OCI-LY1 (cell line): ENCODE data around the gene NME2.

Experiments used
- H2AFZ ChIP-seq: fragments of 200-600 bp; sonication (generic), shearing (Covaris generic); 2 replicates; pipeline ENCODE4 v1.6.0; 2014; ENCODE audit warnings: antibody characterized with exemption, mild to moderate bottlenecking, low read length
- H3F3A ChIP-seq: fragments of 200-600 bp; sonication (generic), shearing (Covaris generic); 2 replicates; pipeline ENCODE4 v1.6.0; 2014; ENCODE audit warnings: mild to moderate bottlenecking, antibody characterized with exemption, low read length, moderate library complexity; ENCODE audit not compliant: insufficient read depth
- H3K27ac ChIP-seq: fragments of 200-600 bp; sonication (generic); 2 replicates; pipeline ENCODE4 v1.5.1; 2014; ENCODE audit warnings: low read length, mixed run types, mild to moderate bottlenecking, low read depth; ENCODE audit not compliant: poor library complexity, severe bottlenecking
- H3K27me3 ChIP-seq: fragments of 200-600 bp; sonication (generic); 2 replicates; pipeline ENCODE4 v1.6.0; 2014; ENCODE audit warnings: antibody characterized with exemption, mild to moderate bottlenecking, low read length, moderate library complexity; ENCODE audit not compliant: insufficient read depth
- H3K36me3 ChIP-seq: fragments of 200-600 bp; sonication (generic); 2 replicates; pipeline ENCODE4 v1.6.1; 2014; ENCODE audit warnings: mild to moderate bottlenecking, antibody characterized with exemption, low read length, moderate library complexity, mixed read lengths; ENCODE audit not compliant: insufficient read depth
- H3K4me1 ChIP-seq: fragments of 200-600 bp; sonication (generic); 2 replicates; pipeline ENCODE4 v1.5.1; 2014; ENCODE audit warnings: mild to moderate bottlenecking, low read length, moderate library complexity; ENCODE audit not compliant: insufficient read depth, severe bottlenecking
- H3K4me2 ChIP-seq: fragments of 200-600 bp; sonication (generic), shearing (Covaris generic); 2 replicates; pipeline ENCODE4 v1.6.1; 2014; ENCODE audit warnings: low read length
- H3K4me3 ChIP-seq: fragments of 200-600 bp; sonication (generic); 2 replicates; pipeline ENCODE4 v1.5.1; 2014; ENCODE audit warnings: low read length, low read depth, mild to moderate bottlenecking, mixed read lengths; ENCODE audit not compliant: poor library complexity, severe bottlenecking
- H3K79me2 ChIP-seq: fragments of 200-600 bp; shearing (Covaris generic); 2 replicates; pipeline ENCODE4 v1.6.1; 2016; ENCODE audit warnings: mixed run types, low read length, mixed read lengths; ENCODE audit not compliant: insufficient read depth
- H3K9ac ChIP-seq: fragments of 200-600 bp; sonication (generic), shearing (Covaris generic); 2 replicates; pipeline ENCODE4 v1.6.1; 2014; ENCODE audit warnings: mild to moderate bottlenecking, low read length, mixed read lengths
- H3K9me2 ChIP-seq: fragments of 200-600 bp; sonication (generic), shearing (Covaris generic); 2 replicates; pipeline ENCODE4 v1.6.1; 2014; ENCODE audit warnings: low read depth, mild to moderate bottlenecking, low read length, mixed read lengths
- H3K9me3 ChIP-seq: fragments of 200-600 bp; shearing (Covaris generic); 2 replicates; pipeline ENCODE4 v1.6.1; 2014; ENCODE audit warnings: low read length, mixed read lengths
- H4K20me1 ChIP-seq: fragments of 200-600 bp; sonication (generic), shearing (Covaris generic); 2 replicates; pipeline ENCODE4 v1.6.0; 2016; ENCODE audit warnings: mild to moderate bottlenecking, low read length; ENCODE audit not compliant: insufficient read depth
- EZH2 ChIP-seq: fragments of 200-600 bp; sonication (generic), shearing (Covaris generic); IDR thresholded peaks from 2 replicates; pipeline ENCODE4 v1.8.0; 2017; ENCODE audit warnings: borderline replicate concordance, mixed run types, mild to moderate bottlenecking, antibody characterized with exemption, low read length, moderate library complexity, mixed read lengths
- TF ChIP-seq, protein P1 (sequence below): fragments of 200-600 bp; sonication (generic), shearing (Covaris generic); IDR thresholded peaks from 2 replicates; pipeline ENCODE4 v1.5.1; 2017; ENCODE audit warnings: mild to moderate bottlenecking, antibody characterized with exemption, low read length, moderate library complexity, mixed read lengths

The NME2 gene

GRCh38 chr17:51161541-51161940 is 4.7 kb upstream of the NME2 start:
- H3K79me2 ChIP-seq: peaks cover 11% of the 10 kb centered on the region
- H3K36me3 ChIP-seq: peaks cover 73% of the 10 kb centered on the region
- H3F3A ChIP-seq: no peaks in the 10 kb centered on the region
- H3K9ac ChIP-seq: no peak overlapping the region
- TF ChIP-seq, protein P1, sequence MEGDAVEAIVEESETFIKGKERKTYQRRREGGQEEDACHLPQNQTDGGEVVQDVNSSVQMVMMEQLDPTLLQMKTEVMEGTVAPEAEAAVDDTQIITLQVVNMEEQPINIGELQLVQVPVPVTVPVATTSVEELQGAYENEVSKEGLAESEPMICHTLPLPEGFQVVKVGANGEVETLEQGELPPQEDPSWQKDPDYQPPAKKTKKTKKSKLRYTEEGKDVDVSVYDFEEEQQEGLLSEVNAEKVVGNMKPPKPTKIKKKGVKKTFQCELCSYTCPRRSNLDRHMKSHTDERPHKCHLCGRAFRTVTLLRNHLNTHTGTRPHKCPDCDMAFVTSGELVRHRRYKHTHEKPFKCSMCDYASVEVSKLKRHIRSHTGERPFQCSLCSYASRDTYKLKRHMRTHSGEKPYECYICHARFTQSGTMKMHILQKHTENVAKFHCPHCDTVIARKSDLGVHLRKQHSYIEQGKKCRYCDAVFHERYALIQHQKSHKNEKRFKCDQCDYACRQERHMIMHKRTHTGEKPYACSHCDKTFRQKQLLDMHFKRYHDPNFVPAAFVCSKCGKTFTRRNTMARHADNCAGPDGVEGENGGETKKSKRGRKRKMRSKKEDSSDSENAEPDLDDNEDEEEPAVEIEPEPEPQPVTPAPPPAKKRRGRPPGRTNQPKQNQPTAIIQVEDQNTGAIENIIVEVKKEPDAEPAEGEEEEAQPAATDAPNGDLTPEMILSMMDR: no peak
- TF ChIP-seq EZH2: no peak
- H3K9me2 ChIP-seq: no peaks in the 10 kb centered on the region
- no peaks in the 10 kb centered on the region for H3K9me3 ChIP-seq
- H3K4me3 ChIP-seq: no peak overlapping the region
- H4K20me1 ChIP-seq: no peaks in the 10 kb centered on the region
- no peak overlapping the region for H2AFZ ChIP-seq
- H3K27ac ChIP-seq: no peak overlapping the region
- peaks cover 11% of the 10 kb centered on the region for H3K4me1 ChIP-seq
- no peaks in the 10 kb centered on the region for H3K27me3 ChIP-seq
- H3K4me2 ChIP-seq: no peak overlapping the region

DNA sequence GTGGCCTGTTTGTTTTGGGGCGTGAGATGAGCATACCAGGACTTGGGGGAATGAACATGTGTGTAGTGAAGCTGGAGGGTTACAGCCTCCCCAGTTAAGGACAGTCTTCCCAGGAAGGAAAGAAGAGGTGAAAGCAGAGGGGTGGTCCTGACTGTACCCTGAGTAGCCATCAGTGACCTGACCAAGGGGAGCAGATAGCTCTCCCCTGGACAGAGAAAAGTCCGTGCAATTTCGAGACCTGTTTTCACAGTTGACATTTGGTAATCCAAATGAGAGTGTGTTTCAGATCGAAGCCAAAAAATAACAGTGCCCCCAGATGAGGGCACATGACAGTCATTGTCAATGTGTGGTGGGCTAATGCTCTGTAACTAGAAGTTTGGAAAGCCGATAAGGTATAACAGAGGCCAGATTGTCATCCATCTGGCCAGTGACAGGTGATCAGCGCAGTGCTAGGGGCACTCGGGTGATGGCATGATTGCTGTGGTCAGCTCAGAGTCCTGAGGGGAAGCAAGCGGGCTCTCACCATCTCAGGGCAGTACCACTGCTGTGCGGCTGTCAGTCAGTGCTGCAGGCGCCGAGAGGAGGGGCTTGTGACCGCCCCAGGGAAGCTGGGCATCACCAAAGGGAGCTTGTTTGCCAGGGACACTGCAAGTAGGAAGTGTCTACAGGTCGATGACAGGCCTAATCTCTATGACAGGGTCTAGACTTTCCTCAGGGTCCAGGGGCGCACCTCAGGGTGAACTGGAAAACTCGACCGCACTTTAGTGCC is 1.1 kb upstream of the NME2 start:
- Histone ChIP-seq H3K9ac (peak overlapping the region; percentile 99), H4K20me1 (no peaks in the 10 kb centered on the region)

DNA sequence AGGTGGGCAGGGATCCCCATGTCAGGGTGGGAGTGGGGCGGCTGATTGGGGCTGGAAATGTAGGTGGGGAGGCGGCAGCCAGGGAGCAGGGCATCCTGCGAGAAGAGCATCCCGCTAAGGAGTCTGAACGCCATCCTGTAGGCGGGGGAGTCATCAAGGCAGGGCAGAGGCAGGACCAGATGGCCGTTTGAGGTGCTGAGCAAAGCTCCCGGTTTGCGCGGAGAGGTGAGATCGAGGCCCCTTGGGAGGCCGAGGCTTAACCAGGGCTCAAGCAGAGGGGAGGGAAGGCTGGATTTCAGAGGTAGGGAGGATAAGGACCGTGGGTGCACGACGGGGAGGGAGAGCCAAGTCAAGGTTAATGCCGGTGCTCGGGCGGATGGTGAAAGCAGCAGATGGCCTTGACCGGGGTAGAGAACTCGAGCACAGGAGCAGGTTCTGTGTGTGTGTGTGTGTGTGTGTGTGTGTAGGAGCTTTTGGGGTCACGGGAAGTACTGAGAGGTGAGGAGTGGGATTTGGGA is 472 bp upstream of the NME2 start:
- Histone ChIP-seq H2AFZ (no peak overlapping the region), H3K4me2 (peak overlapping the region; percentile 83), H3K36me3 (peaks cover 66% of the 10 kb centered on the region), H3K27me3 (no peaks in the 10 kb centered on the region), H3K4me1 (peaks cover 23% of the 10 kb centered on the region), H3K9me2 (no peaks in the 10 kb centered on the region), H3K79me2 (no peaks in the 10 kb centered on the region), H3K9ac (peak overlapping the region; percentile 99), H3K27ac (peak overlapping the region; percentile 55), H3F3A (no peaks in the 10 kb centered on the region), H3K4me3 (peak overlapping the region; percentile 97), H4K20me1 (no peaks in the 10 kb centered on the region), H3K9me3 (no peaks in the 10 kb centered on the region)
- TF ChIP-seq, protein P1: no peak
- no peak for TF ChIP-seq EZH2

More for the DNA sequence above, 1.1 kb upstream of the NME2 start:
- no peaks in the 10 kb centered on the region for H3K9me2 ChIP-seq
- no peaks in the 10 kb centered on the region for H3K27me3 ChIP-seq
- H3K27ac ChIP-seq: peak overlapping the region; percentile 55
- no peak for TF ChIP-seq EZH2
- H3K4me1 ChIP-seq: peaks cover 23% of the 10 kb centered on the region
- peak overlapping the region; percentile 83 for H3K4me2 ChIP-seq
- H3K9me3 ChIP-seq: no peaks in the 10 kb centered on the region
- H3K4me3 ChIP-seq: peak overlapping the region; percentile 97
- no peak overlapping the region for H2AFZ ChIP-seq
- H3K36me3 ChIP-seq: peaks cover 66% of the 10 kb centered on the region
- H3K79me2 ChIP-seq: no peaks in the 10 kb centered on the region
- no peaks in the 10 kb centered on the region for H3F3A ChIP-seq
